Endothelial cell of umbilical vein (primary cell): ENCODE measurements around the gene POLR2L. TPM values are rescaled to one million over a fixed set of nuclear protein-coding genes. Genes with fewer than 3 reads are reported as not detected.

Experiments
- BruUV-seq: library from RNA; stranded (reverse); fragments of 400-500 nt; replicated peaks from 2 replicates; lab custom pipeline; 2021; lab: Mats Ljungman, UMichigan
- CTCF ChIA-PET: fragments of 300-600, 350-600 bp; sonication (Branson Sonifier 250); formaldehyde crosslinking; loops from one replicate; lab custom pipeline; 2021; ENCODE audit warnings: antibody characterized with exemption, inconsistent platforms; lab: Charles Lee
- POLR2A ChIA-PET: fragments of 300-600, 350-600 bp; sonication (Branson Sonifier 250); formaldehyde crosslinking; loops from one replicate; lab custom pipeline; 2021; ENCODE audit warnings: antibody characterized with exemption, inconsistent platforms; lab: Charles Lee
- DNase-seq: peaks from one replicate; pipeline ENCODE4 v3.0.0-alpha.2; 2011; ENCODE audit warnings: low read depth, low spot score
- FAIRE-seq: peaks from 2 replicates; lab custom pipeline; 2011; peaks lifted over from hg19 to GRCh38; lab: Jason Lieb, UNC
- H2AFZ ChIP-seq: 2 replicates; pipeline ENCODE4 v1.6.0; 2012; ENCODE audit warnings: low read depth, low read length, control low read depth, inconsistent platforms
- H3K27ac ChIP-seq: 2 replicates; pipeline ENCODE4 v1.5.1; 2011; ENCODE audit warnings: low read depth, mild to moderate bottlenecking, control low read depth, low read length, moderate library complexity; ENCODE audit not compliant: insufficient read depth
- H3K27me3 ChIP-seq, 2 experiments: 2 replicates each; pipeline versions ENCODE4 v1.6.0 to v1.6.1; 2011; ENCODE audit warnings: low read length in 2 of 2, mixed read lengths in 1 of 2; ENCODE audit not compliant: control insufficient read depth in 2 of 2, insufficient read depth in 2 of 2
- H3K36me3 ChIP-seq, 2 experiments: 2 replicates in 1 of 2; 3 replicates in 1 of 2; pipeline ENCODE4 v1.5.1; 2011; ENCODE audit warnings: low read length in 2 of 2, mild to moderate bottlenecking in 1 of 2, moderate library complexity in 1 of 2; ENCODE audit not compliant: control insufficient read depth in 2 of 2, insufficient read depth in 2 of 2; ENCODE audit errors: extremely low read depth in 1 of 2
- H3K4me1 ChIP-seq: 3 replicates; pipeline ENCODE4 v1.5.1; 2011; ENCODE audit warnings: mild to moderate bottlenecking, low read length; ENCODE audit not compliant: control insufficient read depth, insufficient read depth; ENCODE audit errors: extremely low read depth
- H3K4me2 ChIP-seq: 2 replicates; pipeline ENCODE4 v1.6.1; 2011; ENCODE audit warnings: low read length, control low read depth, mixed read lengths; ENCODE audit not compliant: insufficient read depth
- H3K4me3 ChIP-seq, 3 experiments: fragments of 200-600 bp in 1 of 3; sonication (generic), shearing (Covaris generic) in 1 of 3; replicated peaks in 1 of 3; 2 replicates each; pipeline ENCODE4 v1.5.1; 2011 to 2016; ENCODE audit warnings: control low read depth in 3 of 3, low read length in 3 of 3, mild to moderate bottlenecking in 2 of 3, inconsistent platforms in 1 of 3, low read depth in 1 of 3, moderate library complexity in 1 of 3; ENCODE audit not compliant: insufficient read depth in 1 of 3
- H3K79me2 ChIP-seq: 2 replicates; pipeline ENCODE4 v1.6.0; 2012; ENCODE audit warnings: low read length, inconsistent platforms; ENCODE audit not compliant: control insufficient read depth, insufficient read depth
- H3K9ac ChIP-seq: replicated peaks from 2 replicates; pipeline ENCODE3; 2011; ENCODE audit warnings: low read length, control low read depth; ENCODE audit not compliant: insufficient read depth; ENCODE audit errors: extremely low read depth
- H3K9me1 ChIP-seq: replicated peaks from 3 replicates; pipeline ENCODE4 v1.6.0; 2011; ENCODE audit warnings: mild to moderate bottlenecking, low read length; ENCODE audit not compliant: control insufficient read depth, insufficient read depth; ENCODE audit errors: extremely low read depth
- H3K9me3 ChIP-seq: replicated peaks from 2 replicates; pipeline ENCODE4 v1.5.1; 2012; ENCODE audit warnings: low read length, inconsistent platforms; ENCODE audit not compliant: control insufficient read depth, insufficient read depth
- H4K20me1 ChIP-seq: replicated peaks from 2 replicates; pipeline ENCODE3; 2011; ENCODE audit warnings: mild to moderate bottlenecking, low read length; ENCODE audit not compliant: control insufficient read depth, insufficient read depth; ENCODE audit errors: extremely low read depth
- EZH2 ChIP-seq: IDR thresholded peaks from 2 replicates; pipeline ENCODE4 v1.6.1; 2012; ENCODE audit warnings: borderline replicate concordance, low read depth, mild to moderate bottlenecking, moderate library complexity, low read length, inconsistent platforms; ENCODE audit not compliant: severe bottlenecking
- FOS ChIP-seq: IDR thresholded peaks from 2 replicates; pipeline ENCODE4 v1.6.1; 2011; ENCODE audit warnings: mild to moderate bottlenecking, low read length, moderate library complexity, borderline replicate concordance; ENCODE audit not compliant: insufficient read depth
- GATA2 ChIP-seq: IDR thresholded peaks from 2 replicates; pipeline ENCODE4 v1.7.0; 2011; ENCODE audit warnings: low read depth, mild to moderate bottlenecking, moderate library complexity, mixed read lengths, low read length; ENCODE audit not compliant: insufficient read length, insufficient read depth
- JUN ChIP-seq: IDR thresholded peaks from 2 replicates; pipeline ENCODE4 v1.6.1; 2011; ENCODE audit warnings: borderline replicate concordance, low read depth; ENCODE audit not compliant: insufficient read length, insufficient read depth
- MAX ChIP-seq: IDR thresholded peaks from 2 replicates; pipeline ENCODE4 v1.6.1; 2011; ENCODE audit not compliant: insufficient read depth, insufficient read length
- MYC ChIP-seq: IDR thresholded peaks from one replicate; pipeline ENCODE4 v1.6.1; 2011; ENCODE audit warnings: mild to moderate bottlenecking, low read depth, low read length
- POLR2A ChIP-seq: IDR thresholded peaks from 2 replicates; pipeline ENCODE4 v1.6.1; 2012; ENCODE audit warnings: low read depth, mild to moderate bottlenecking, control low read depth, low read length
- POLR2AphosphoS5 ChIP-seq: IDR thresholded peaks from 2 replicates; pipeline ENCODE4 v1.6.1; 2012; ENCODE audit warnings: low read depth, mild to moderate bottlenecking, control low read depth, low read length, moderate library complexity; ENCODE audit not compliant: insufficient read depth
- dilution Hi-C: fragments of 300-500 bp; cut with MboI; formaldehyde crosslinking; loops from one replicate; pipeline ENCODE4 v1.15.0; 2019; ENCODE audit warnings: low sequenced_read_pairs; ENCODE audit not compliant: extremely low pct_ligation_motif_present
- intact Hi-C: fragments of 100-400 bp; cut with micrococcal nuclease; formaldehyde crosslinking; loops from one replicate; pipeline ENCODE4 v1.10.0; 2022
- polyA plus RNA-seq, 4 experiments: library from polyadenylated mRNA; depleted of rRNA in 3 of 4; stranded (reverse) in 3 of 4; unstranded in 1 of 4; fragments of >200 nt; gene quantifications; 2 replicates each; pipeline versions ENCODE4 v1.2.1 to v1.2.3, GENCODE V29; 2011 to 2012; ENCODE audit warnings: missing spikeins in 1 of 4
- total RNA-seq: library from RNA; stranded (reverse); gene quantifications from 2 replicates; pipeline ENCODE4 v1.2.3, GENCODE V29; 2021
- TF ChIP-seq, protein P1 (sequence below), 2 donors: IDR thresholded peaks; 1 replicate in 1 of 2; 2 replicates in 1 of 2; pipeline ENCODE4 v1.5.1; 2011; ENCODE audit warnings: low read length in 2 of 2, mild to moderate bottlenecking in 2 of 2, moderate library complexity in 2 of 2, control low read depth in 1 of 2, inconsistent platforms in 1 of 2, low read depth in 1 of 2; ENCODE audit not compliant: insufficient read depth in 1 of 2; ENCODE audit errors: extremely low read depth in 1 of 2

POLR2L gene
- total and polyA plus RNA-seq, 2 donors (not counting 3 experiments of a cell fraction or from before 2014, with no cell fraction given), result 146 to 259 TPM

GRCh38 chr11:856397-856796 is 14.1 kb upstream of the POLR2L start:
- ChIA-PET CTCF (interaction anchor here (0.9 to 1.8 kb wide), 5 partner anchors 9 to 195 kb away, joined by 3 to 12 read pairs (median 4); no protein-coding TSS in a partner anchor), POLR2A (interaction anchor here (0.6 kb wide), 1 partner anchor 69 kb away, joined by 3 read pairs; the partner anchor contains the start of gene AP2A2)
- no peaks in the 10 kb centered on the region for H3K27me3 ChIP-seq
- H3K4me1 ChIP-seq, result no peaks in the 10 kb centered on the region
- no peaks in the 10 kb centered on the region for H3K36me3 ChIP-seq
- no peak overlapping the region for H2AFZ ChIP-seq
- H3K9ac ChIP-seq, result no peak overlapping the region
- no peak overlapping the region for H3K4me3 ChIP-seq
- H3K27ac ChIP-seq, result no peak overlapping the region
- intact Hi-C loops (no loop called here), dilution Hi-C loops (no loop called here)
- H4K20me1 ChIP-seq, result no peaks in the 10 kb centered on the region
- H3K79me2 ChIP-seq, result no peaks in the 10 kb centered on the region
- no TSS peak for BruUV-seq
- no peak for FAIRE-seq
- TF ChIP-seq GATA2 (no peak), EZH2 (no peak), FOS (no peak), MAX (no peak), POLR2AphosphoS5 (no peak), POLR2A (no peak), JUN (no peak), MYC (no peak)
- TF ChIP-seq, protein P1, sequence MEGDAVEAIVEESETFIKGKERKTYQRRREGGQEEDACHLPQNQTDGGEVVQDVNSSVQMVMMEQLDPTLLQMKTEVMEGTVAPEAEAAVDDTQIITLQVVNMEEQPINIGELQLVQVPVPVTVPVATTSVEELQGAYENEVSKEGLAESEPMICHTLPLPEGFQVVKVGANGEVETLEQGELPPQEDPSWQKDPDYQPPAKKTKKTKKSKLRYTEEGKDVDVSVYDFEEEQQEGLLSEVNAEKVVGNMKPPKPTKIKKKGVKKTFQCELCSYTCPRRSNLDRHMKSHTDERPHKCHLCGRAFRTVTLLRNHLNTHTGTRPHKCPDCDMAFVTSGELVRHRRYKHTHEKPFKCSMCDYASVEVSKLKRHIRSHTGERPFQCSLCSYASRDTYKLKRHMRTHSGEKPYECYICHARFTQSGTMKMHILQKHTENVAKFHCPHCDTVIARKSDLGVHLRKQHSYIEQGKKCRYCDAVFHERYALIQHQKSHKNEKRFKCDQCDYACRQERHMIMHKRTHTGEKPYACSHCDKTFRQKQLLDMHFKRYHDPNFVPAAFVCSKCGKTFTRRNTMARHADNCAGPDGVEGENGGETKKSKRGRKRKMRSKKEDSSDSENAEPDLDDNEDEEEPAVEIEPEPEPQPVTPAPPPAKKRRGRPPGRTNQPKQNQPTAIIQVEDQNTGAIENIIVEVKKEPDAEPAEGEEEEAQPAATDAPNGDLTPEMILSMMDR (IDR thresholded peaks at IDR 0.05; ENCODE audit: extremely low read depth in 1 of 2, insufficient read depth in 1 of 2, low read depth in 1 of 2, low read length in 2 of 2), result no peak
- no peaks in the 10 kb centered on the region for H3K9me3 ChIP-seq
- no peaks in the 10 kb centered on the region for H3K9me1 ChIP-seq
- no peak for DNase-seq
- no peak overlapping the region for H3K4me2 ChIP-seq
